Measurements from ENCODE around the gene FGD4.

FGD4 gene

DNA sequence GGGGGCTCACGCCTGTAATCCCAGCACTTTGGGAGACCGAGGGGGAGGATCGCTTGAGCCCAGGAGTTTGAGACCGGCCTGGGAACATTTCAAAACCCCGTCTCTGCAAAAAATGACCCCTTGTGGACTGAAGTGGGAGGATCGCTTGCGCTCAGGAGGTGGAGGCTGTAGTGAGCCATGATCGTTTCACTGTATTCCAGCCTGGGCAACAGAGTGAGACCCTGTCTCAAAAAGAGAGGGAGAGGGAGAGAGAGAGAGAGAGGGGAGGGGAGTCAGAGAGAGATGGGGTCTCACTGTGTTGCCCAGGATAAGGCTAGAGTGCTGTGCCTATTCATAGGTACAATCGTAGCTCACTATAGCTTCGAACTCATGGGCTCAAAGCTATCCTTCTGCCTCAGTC lies 2.8 kb downstream of the FGD4 start:
- peaks cover 3% of the 10 kb centered on the region; the same call in 1 of the 2 replicates for H3K4me1 ChIP-seq (ENCODE audit: control insufficient read depth, insufficient read depth, low read length)
- no peak overlapping the region for H3K4me3 ChIP-seq (ENCODE audit: low read length)
- no peaks in the 10 kb centered on the region for H3K27me3 ChIP-seq (ENCODE audit: control insufficient read depth, insufficient read depth, low read length)
- H3K27ac ChIP-seq (ENCODE audit: low read length), result no peak overlapping the region
- no peak for DNase-seq (ENCODE audit: low read depth, low spot score)
- no peaks in the 10 kb centered on the region for H3K9me3 ChIP-seq (ENCODE audit: control insufficient read depth, insufficient read depth, low read length)
- WGBS (ENCODE audit: insufficient coverage, insufficient read length), result no CpG with 5 or more reads among the region's 10 CpGs
- H3K36me3 ChIP-seq (ENCODE audit: control insufficient read depth, insufficient read depth, low read length), result no peaks in the 10 kb centered on the region; the same call in 1 of the 2 replicates

GRCh38 chr12:32402946-32403345 lies 3.6 kb downstream of the FGD4 start:
- Histone ChIP-seq H3K9me3 (ENCODE audit: control insufficient read depth, insufficient read depth, low read length) (no peaks in the 10 kb centered on the region), H3K27ac (ENCODE audit: low read length) (no peak overlapping the region), H3K36me3 (ENCODE audit: control insufficient read depth, insufficient read depth, low read length) (no peaks in the 10 kb centered on the region; the same call in 1 of the 2 replicates), H3K4me1 (ENCODE audit: control insufficient read depth, insufficient read depth, low read length) (0 out of 2 replicates have a peak, but pooled peaks cover 1% of the 10 kb centered on the region), H3K27me3 (ENCODE audit: control insufficient read depth, insufficient read depth, low read length) (no peaks in the 10 kb centered on the region), H3K4me3 (ENCODE audit: low read length) (no peak overlapping the region)
- DNase-seq (ENCODE audit: low read depth, low spot score), result no peak
- WGBS (ENCODE audit: insufficient coverage, insufficient read length), result no CpG with 5 or more reads among the region's 1 CpG

GRCh38 chr12:32407795-32408194 lies 8.4 kb downstream of the FGD4 start:
- Histone ChIP-seq H3K9me3 (ENCODE audit: control insufficient read depth, insufficient read depth, low read length) (no peaks in the 10 kb centered on the region), H3K27ac (ENCODE audit: low read length) (no peak overlapping the region), H3K4me3 (ENCODE audit: low read length) (no peak overlapping the region), H3K36me3 (ENCODE audit: control insufficient read depth, insufficient read depth, low read length) (no peaks in the 10 kb centered on the region; the same call in 1 of the 2 replicates), H3K4me1 (ENCODE audit: control insufficient read depth, insufficient read depth, low read length) (no peaks in the 10 kb centered on the region), H3K27me3 (ENCODE audit: control insufficient read depth, insufficient read depth, low read length) (no peaks in the 10 kb centered on the region)
- DNase-seq (ENCODE audit: low read depth, low spot score), result no peak
- no CpG with 5 or more reads among the region's 3 CpGs for WGBS (ENCODE audit: insufficient coverage, insufficient read length)

GRCh38 chr12:32413412-32413811 lies 14.1 kb downstream of the FGD4 start:
- Histone ChIP-seq H3K27me3 (ENCODE audit: control insufficient read depth, insufficient read depth, low read length) (no peaks in the 10 kb centered on the region), H3K27ac (ENCODE audit: low read length) (no peak overlapping the region), H3K36me3 (ENCODE audit: control insufficient read depth, insufficient read depth, low read length) (no peaks in the 10 kb centered on the region), H3K4me1 (ENCODE audit: control insufficient read depth, insufficient read depth, low read length) (no peaks in the 10 kb centered on the region), H3K9me3 (ENCODE audit: control insufficient read depth, insufficient read depth, low read length) (no peaks in the 10 kb centered on the region), H3K4me3 (ENCODE audit: low read length) (no peak overlapping the region)
- WGBS (ENCODE audit: insufficient coverage, insufficient read length), result no CpG with 5 or more reads among the region's 3 CpGs
- DNase-seq (ENCODE audit: low read depth, low spot score), result no peak

DNA sequence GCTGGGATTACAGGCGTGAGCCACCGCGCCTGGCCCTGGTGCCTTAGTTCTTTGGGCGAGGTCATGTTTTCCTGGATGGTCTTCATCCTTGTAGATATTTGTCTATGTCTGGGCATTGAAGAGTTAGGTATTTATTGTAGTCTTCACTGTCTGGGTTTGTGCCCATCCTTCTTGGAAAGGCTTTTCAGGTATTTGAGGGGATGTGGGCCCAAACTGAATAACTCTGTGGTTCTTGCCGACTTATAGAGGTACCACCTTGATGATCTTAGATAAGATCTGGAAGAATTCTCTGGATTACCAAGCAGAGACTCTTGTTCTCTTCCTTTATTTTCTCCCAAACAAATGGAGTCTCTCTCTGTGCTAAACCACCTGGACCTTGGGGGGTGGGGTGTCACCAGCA lies 18.9 kb downstream of the FGD4 start:
- Histone ChIP-seq H3K4me1 (ENCODE audit: control insufficient read depth, insufficient read depth, low read length) (peaks cover 10% of the 10 kb centered on the region), H3K36me3 (ENCODE audit: control insufficient read depth, insufficient read depth, low read length) (no peaks in the 10 kb centered on the region), H3K27ac (ENCODE audit: low read length) (no peak overlapping the region), H3K9me3 (ENCODE audit: control insufficient read depth, insufficient read depth, low read length) (no peaks in the 10 kb centered on the region), H3K27me3 (ENCODE audit: control insufficient read depth, insufficient read depth, low read length) (no peaks in the 10 kb centered on the region), H3K4me3 (ENCODE audit: low read length) (no peak overlapping the region)
- no CpG with 5 or more reads among the region's 5 CpGs for WGBS (ENCODE audit: insufficient coverage, insufficient read length)
- no peak for DNase-seq (ENCODE audit: low read depth, low spot score)

GRCh38 chr12:32418903-32419519 lies 19.7 kb downstream of the FGD4 start:
- WGBS (ENCODE audit: insufficient coverage, insufficient read length), result no CpG with 5 or more reads among the region's 5 CpGs
- no peaks in the 10 kb centered on the region for H3K36me3 ChIP-seq (ENCODE audit: control insufficient read depth, insufficient read depth, low read length)
- H3K9me3 ChIP-seq (ENCODE audit: control insufficient read depth, insufficient read depth, low read length), result no peaks in the 10 kb centered on the region
- no peak for DNase-seq (ENCODE audit: low read depth, low spot score)
- H3K4me1 ChIP-seq (ENCODE audit: control insufficient read depth, insufficient read depth, low read length), result peaks cover 10% of the 10 kb centered on the region
- no peak overlapping the region for H3K4me3 ChIP-seq (ENCODE audit: low read length)
- H3K27ac ChIP-seq (ENCODE audit: low read length), result no peak overlapping the region
- no peaks in the 10 kb centered on the region for H3K27me3 ChIP-seq (ENCODE audit: control insufficient read depth, insufficient read depth, low read length)

- peaks cover 10% of the 10 kb centered on the region for H3K4me1 ChIP-seq (ENCODE audit: control insufficient read depth, insufficient read depth, low read length)
- H3K36me3 ChIP-seq (ENCODE audit: control insufficient read depth, insufficient read depth, low read length), result no peaks in the 10 kb centered on the region
- H3K27me3 ChIP-seq (ENCODE audit: control insufficient read depth, insufficient read depth, low read length), result no peaks in the 10 kb centered on the region
- no peaks in the 10 kb centered on the region for H3K9me3 ChIP-seq (ENCODE audit: control insufficient read depth, insufficient read depth, low read length)
- no CpG with 5 or more reads among the region's 2 CpGs for WGBS (ENCODE audit: insufficient coverage, insufficient read length)
- no peak overlapping the region for H3K4me3 ChIP-seq (ENCODE audit: low read length)
- no peak overlapping the region for H3K27ac ChIP-seq (ENCODE audit: low read length)
- no peak for DNase-seq (ENCODE audit: low read depth, low spot score)
Measured at GRCh38 chr12:32419520-32419960, 20.2 kb downstream of the FGD4 start.

- Histone ChIP-seq H3K36me3 (ENCODE audit: control insufficient read depth, insufficient read depth, low read length) (no peaks in the 10 kb centered on the region), H3K4me3 (ENCODE audit: low read length) (no peak overlapping the region), H3K27me3 (ENCODE audit: control insufficient read depth, insufficient read depth, low read length) (no peaks in the 10 kb centered on the region), H3K27ac (ENCODE audit: low read length) (no peak overlapping the region), H3K9me3 (ENCODE audit: control insufficient read depth, insufficient read depth, low read length) (no peaks in the 10 kb centered on the region), H3K4me1 (ENCODE audit: control insufficient read depth, insufficient read depth, low read length) (peaks cover 10% of the 10 kb centered on the region)
- DNase-seq (ENCODE audit: low read depth, low spot score), result no peak
- WGBS (ENCODE audit: insufficient coverage, insufficient read length), result no CpG with 5 or more reads among the region's 2 CpGs
Measured at GRCh38 chr12:32420356-32420755, 21.0 kb downstream of the FGD4 start.

GRCh38 chr12:32423559-32423958 lies 24.2 kb downstream of the FGD4 start:
- no peak for DNase-seq (ENCODE audit: low read depth, low spot score)
- H3K36me3 ChIP-seq (ENCODE audit: control insufficient read depth, insufficient read depth, low read length), result no peaks in the 10 kb centered on the region
- no peaks in the 10 kb centered on the region for H3K9me3 ChIP-seq (ENCODE audit: control insufficient read depth, insufficient read depth, low read length)
- H3K27me3 ChIP-seq (ENCODE audit: control insufficient read depth, insufficient read depth, low read length), result no peaks in the 10 kb centered on the region
- H3K4me3 ChIP-seq (ENCODE audit: low read length), result no peak overlapping the region
- H3K27ac ChIP-seq (ENCODE audit: low read length), result no peak overlapping the region
- H3K4me1 ChIP-seq (ENCODE audit: control insufficient read depth, insufficient read depth, low read length), result peaks cover 9% of the 10 kb centered on the region

DNA sequence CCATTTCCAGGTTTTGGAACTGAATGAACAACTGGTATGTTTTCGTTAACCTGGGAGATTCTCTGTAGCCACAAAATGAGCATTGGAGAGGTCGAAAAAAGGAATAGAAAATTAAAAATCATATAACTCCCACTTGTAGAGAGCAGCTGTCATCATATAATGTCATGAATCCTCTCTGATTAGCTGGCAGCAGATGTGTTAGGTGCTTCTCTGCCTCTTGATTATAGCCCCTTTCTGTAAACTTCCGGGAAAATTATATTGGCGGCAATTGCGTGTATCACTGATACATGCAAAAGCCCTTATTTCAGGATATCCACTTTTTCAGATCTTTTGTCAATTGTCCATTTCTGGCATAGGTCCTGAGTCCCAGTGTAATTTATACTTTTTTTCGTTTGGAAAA lies 31.7 kb downstream of the FGD4 start:
- H3K27ac ChIP-seq (ENCODE audit: low read length), result no peak overlapping the region
- no CpG with 5 or more reads among the region's 6 CpGs for WGBS (ENCODE audit: insufficient coverage, insufficient read length)
- no peaks in the 10 kb centered on the region for H3K9me3 ChIP-seq (ENCODE audit: control insufficient read depth, insufficient read depth, low read length)
- no peak for DNase-seq (ENCODE audit: low read depth, low spot score)
- no peaks in the 10 kb centered on the region for H3K36me3 ChIP-seq (ENCODE audit: control insufficient read depth, insufficient read depth, low read length)
- no peaks in the 10 kb centered on the region for H3K4me1 ChIP-seq (ENCODE audit: control insufficient read depth, insufficient read depth, low read length)
- H3K4me3 ChIP-seq (ENCODE audit: low read length), result no peak overlapping the region
- no peaks in the 10 kb centered on the region for H3K27me3 ChIP-seq (ENCODE audit: control insufficient read depth, insufficient read depth, low read length)
